Endothelial cell of hepatic sinusoid (primary cell): ENCODE data around the gene CLASP2.
"Not testable (repeated sequence)": the region's sequence is repeated elsewhere in the genome, so short reads cannot be mapped to it uniquely, and the experiment has no call there.

Source experiments
- in situ Hi-C: cut with HindIII; loops from 2 replicates; pipeline ENCODE4 v1.10.0; 2017; ENCODE audit warnings: low sequenced_read_pairs

CLASP2 gene

DNA sequence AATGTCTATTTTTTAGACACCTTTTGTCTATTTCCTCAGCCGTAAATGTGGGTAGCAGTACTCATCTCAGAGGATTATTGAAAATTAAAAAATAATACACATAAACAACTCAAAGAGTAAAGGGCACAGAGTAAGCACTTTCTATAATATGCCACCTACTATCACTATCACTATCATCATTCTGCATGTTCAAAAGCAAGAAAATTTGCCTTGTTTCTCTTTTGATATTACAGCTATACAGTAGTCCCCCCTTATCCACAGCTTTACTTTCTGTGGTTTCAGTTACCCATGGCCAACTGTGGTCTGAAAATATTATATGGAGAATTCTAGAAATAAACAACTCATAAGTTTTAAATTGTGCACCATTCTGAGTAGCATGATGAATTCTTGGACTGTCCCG lies 27.7 kb downstream of the CLASP2 start:
- in situ Hi-C loops: no loop called here

DNA sequence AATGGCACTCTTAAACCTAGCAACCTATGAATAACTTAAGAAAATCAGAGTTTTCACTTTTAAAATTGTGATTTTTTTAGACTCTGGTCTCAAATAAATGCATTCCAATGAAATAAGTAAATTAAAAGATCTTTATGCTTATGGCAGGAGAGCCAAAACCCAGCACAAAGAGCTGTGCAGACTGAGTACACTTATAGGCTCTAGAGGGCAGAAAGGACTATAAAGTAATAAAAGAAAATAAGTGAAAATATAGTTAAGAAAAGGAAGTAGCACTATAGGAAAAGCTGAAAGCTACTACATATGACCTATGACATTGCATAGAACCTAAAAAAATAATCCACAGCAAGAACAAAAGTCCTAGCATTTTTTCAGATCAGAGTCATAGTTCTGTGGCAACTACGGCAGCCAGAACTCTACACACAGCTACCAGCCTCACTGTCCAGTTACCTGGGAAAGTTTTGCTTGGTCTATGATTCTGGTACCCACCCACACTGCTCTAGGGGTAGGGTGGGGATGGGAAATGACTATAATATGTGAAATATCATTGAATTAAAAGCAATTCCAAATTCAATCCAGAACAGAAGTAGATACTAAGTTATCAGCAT lies 30.5 kb downstream of the CLASP2 start:
- in situ Hi-C loops: no loop called here

DNA sequence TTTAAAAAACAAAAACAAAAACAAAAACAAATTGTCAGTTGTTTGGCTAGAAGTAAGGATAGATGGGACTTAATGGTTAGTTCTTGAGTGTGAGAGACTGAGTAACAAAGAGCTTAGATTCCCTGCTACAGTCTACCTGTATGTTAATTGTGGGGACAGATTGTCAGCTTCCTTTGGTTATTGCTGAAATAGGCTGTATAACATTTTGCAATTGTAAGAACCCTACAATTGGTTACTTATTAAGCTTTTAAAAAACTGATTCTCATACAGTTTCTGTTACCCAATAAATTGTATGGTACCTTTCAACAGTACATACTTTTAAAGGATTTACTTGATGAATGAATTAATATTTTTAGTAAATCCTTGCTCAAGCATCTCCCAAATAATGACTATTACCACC lies 35.3 kb downstream of the CLASP2 start:
- in situ Hi-C loops: no loop called here

DNA sequence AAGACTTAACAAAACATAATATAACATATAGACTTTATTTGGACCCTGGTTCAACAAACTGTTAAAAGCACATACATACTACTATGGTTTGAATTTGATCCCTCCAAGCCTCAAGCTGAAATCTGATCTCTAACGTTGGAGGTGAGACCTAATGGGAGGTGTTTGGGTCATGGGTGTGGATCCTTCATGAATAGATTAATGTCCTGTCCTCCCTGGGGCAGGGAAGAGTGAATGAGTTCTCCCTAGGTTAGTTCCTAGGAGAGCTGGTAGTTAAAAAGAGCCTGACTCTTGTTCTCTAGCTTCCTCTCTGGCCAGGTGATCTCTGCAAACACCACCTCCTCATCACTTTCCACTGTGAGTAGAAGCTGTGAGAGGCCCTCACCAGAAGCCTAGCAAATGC lies 36.4 kb downstream of the CLASP2 start:
- in situ Hi-C loops: no loop called here

DNA sequence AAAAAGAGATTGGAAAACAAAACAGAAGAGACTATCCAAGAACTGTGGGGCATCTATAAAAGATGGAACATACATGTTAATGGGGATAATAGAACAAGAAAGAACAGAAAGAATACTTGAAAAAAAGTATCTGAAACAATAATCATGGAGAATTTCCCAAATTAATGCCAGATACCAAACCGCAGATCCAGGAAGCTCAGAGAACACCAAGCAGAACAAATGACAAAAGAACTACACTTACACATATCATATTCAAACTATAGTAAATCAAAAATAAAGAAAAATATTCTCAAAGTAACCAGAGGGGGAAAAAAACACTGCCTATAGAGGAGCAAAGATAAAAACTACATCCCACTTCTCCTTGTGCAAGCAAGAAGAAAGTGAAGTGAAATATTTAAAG lies 40.0 kb downstream of the CLASP2 start:
- in situ Hi-C loops: no loop called here

DNA sequence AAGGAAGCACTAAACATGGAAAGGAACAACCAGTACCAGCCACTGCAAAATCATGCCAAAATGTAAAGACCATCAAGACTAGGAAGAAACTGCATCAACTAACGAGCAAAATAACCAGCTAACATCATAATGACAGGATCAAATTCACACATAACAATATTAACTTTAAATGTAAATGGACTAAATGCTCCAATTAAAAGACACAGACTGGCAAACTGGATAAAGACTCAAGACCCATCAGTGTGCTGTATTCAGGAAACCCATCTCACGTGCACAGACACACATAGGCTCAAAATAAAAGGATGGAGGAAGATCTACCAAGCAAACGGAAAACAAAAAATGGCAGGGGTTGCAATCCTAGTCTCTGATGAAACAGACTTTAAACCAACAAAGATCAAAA lies 44.6 kb downstream of the CLASP2 start:
- in situ Hi-C loops: not testable (repeated sequence)

DNA sequence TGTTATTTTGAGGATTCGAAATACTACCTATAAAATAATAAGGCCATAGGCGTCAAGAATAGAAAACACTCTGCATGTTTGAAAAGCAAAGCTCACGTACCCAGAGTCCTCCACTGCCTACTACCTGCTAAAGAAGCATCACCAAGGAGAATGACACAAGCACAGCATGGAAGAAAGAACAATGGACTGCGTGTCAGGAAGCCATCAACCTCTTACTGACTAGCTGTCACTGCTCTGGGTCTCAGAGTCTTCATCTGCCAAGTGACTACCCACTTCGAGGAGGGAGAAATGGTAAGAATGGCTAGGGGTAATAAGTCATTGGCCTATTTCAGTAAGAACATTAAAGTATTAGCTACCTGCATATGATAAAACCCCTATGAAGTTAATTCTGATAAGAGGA lies 49.4 kb downstream of the CLASP2 start:
- in situ Hi-C loops: no loop called here

DNA sequence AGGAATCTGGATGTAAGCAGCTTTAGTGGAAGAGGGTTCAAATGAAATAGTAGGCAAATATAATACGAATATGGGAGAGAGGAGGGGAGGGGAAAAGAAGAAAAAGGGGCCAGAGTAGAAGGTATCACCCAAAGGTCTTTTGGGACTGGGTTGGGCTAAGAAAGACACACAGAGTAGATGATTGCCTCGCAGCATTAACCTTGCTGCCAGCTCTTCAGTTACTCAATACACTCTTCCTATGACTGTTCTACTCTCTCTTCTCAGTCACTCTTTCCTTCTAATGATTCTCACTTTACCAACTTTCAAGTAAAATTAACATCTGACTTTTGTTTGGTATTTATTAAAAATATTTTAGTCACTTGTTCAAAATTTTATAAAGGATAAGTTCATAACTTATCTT lies 52.8 kb downstream of the CLASP2 start:
- in situ Hi-C loops: no loop called here

DNA sequence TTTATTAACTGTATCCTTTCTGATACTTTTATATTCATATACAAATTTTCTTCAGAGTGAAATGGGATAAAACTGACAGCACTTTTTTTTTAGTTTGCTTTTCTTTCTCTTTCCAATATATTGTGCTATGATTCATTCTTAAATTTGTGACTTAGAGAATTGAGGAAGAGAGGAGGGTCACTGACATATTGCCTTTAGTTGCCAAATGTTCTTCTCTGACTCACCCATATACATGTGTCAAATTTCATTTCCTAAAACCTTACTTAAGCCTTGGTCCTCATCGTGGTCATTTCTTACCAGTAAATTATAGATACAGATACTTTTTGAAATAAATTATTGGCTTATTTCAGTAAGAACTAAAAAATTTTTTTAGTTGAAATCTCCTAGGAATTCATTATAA lies 53.9 kb downstream of the CLASP2 start:
- in situ Hi-C loops: no loop called here

DNA sequence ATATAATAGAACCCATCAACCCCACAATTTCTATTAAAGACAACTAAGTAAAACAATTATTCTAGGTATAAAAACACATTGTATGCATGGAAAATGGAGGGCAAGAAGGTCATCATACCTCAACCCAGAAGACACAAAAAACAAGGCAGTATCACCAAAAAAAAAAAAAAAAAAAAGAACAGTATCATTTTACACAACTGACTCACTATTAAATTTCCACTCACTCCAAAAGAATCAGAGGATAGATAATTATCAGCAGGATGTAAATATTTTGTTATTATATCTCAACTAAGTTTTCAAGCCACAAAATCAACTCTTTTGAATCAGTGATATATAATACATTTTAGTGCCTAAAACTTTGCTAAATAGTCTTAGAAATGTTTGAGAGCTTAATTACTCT lies 55.0 kb downstream of the CLASP2 start:
- in situ Hi-C loops: no loop called here

DNA sequence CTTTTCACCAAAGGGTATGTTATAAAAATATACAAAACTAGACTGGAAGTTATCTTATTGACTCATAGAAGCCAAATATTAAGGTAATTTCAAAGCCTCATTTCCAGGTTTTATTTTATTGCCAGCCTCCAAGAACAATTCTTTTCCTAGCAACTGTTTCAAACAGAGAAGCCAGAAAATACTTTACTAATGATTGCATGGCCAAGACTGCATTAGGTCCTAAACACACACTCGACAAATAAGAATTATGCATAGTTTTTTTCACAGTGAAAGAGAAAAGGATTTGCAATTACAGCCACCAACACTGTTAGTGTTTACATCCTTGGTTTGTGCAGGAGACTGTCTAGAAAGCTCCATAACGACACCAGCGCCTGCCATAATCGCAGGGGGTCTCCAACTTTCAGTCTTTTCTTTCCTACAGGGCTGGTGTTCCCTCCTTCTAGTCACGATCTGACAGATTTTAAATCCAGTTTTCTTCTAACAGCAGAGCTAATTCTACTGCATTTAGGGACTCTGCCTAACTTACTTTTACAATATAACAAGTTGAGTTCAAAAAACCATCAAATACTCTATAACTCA lies 58.1 kb downstream of the CLASP2 start:
- in situ Hi-C loops: no loop called here

DNA sequence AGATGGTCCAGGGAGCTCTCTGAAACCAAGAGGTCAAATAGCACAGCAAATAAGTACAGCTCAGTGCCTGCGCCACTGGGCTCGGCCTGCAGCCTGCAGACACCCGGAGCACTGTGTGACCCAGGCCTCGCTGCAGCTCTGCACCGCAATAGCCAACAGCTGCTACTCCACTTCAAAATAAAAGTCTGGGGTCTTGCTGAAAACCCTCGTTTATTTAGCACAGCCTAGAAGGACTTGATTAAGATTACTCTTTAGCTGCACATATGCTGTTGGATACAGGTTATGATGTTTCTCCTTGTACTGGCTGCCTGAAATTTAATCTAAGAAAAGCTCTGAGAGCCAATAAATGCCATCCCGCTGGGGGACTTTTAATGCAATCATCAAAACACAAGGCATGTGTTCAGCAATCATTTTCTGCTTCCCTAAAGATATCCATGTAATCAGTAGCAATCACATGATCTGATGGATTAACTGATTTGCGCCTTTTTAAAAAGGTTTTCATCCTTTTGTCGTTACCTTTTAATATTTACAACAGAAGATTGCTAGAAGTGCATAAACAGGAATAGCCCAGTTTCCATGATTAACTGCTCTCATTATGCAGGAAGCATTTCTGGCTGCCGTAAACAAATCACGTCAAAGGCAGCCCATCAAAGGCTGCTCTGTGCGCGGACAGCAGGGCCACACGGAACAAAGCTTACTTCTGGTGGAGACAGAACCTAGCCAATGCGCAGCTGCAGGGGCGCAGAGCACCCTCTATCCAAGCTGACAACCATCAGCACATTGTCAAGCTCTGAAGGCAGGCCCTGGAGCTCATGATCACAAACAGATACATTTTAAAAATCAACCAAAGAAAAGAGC lies 58.8 kb downstream of the CLASP2 start:
- in situ Hi-C loops: no loop called here

DNA sequence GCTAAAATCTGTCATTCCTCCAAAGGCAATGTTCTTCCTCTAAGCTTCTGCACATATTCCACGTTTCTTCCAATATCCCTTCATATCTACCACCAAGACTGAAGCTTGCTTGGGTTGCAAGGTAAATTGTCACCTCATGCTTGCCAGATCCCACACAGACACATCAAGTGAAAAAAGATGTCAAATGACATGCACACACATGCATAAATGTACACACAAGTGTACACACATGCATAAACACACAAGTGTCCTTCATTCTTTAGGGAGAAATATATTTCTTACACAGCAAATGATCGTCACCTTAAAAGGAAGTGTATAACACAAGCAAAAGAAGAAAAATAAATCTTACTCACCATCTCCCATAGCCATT lies 59.4 kb downstream of the CLASP2 start:
- in situ Hi-C loops: no loop called here

DNA sequence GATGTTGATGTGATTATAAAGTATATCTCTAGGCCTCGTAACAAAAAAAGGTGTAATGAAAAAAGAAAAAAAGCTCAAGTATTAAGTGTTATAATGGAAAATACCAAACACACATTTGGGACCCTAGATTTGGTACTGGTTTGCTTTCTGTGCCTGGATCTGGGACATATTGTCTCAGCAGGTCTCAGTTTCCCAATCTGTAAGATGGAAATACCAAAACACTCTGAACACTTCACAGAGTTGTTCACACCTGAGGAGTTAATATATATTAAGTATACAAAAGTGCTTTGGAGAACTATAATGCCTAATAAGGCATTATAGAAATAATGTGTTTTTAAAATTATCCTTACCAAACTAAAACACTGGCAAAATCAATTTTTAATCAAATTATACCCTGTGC lies 60.0 kb downstream of the CLASP2 start:
- in situ Hi-C loops: no loop called here

DNA sequence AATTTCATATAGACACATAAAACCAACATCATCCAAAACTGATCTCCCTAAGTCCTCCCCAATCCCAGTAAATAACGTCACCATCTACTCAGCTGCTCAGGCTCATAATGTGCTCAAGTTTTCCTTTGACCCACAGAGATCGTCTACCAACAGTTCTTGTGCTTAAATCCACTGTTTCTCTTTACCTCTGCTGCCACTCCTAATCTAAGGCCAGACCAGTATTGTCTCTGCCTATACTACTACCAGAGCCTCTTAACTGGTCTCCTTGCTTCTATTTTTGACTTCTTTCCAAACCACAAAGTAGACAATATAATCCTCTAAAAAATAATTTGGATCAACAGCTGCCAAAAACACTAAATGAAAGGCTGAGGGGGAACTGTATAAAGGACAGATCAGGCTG lies 65.3 kb downstream of the CLASP2 start:
- in situ Hi-C loops: no loop called here

DNA sequence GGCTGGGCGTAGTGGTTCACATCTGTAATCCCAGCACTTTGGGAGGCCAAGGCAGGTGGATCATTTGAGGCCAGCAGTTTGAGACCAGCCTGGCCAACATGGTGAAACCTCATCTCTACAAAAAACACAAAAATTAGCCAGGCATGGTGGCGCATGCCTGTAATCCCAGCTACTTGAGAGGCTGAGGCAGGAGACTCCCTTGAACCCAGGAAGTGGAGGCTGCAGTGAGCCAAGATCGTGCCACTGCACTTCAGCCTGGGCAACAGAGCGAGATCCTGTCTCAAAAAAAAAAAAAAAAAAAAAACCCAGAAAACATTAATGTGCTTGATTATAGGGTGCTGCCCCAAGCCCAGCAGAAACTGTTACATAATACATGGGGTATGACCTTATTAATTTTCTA lies 67.0 kb downstream of the CLASP2 start:
- in situ Hi-C loops: not testable (repeated sequence)

DNA sequence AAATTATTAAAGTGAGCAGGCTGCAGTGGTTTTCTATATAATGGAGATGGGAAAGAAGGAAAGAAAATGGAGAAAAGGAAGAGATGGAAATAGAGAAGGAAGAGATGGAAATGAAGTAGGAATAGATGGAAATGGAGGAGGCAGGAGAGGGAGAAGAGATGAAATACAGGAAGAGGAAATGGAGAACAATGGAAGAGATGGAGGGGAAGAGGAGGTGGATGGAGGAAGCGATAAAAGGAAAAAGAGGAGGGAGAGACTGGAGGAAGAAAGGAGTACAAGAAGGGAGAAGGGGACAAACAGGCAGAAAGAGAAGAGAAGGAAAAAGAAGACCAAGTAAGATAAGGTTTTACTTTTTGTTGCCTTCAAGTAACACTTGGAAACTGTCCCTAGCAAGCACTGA lies 67.6 kb downstream of the CLASP2 start:
- in situ Hi-C loops: no loop called here

DNA sequence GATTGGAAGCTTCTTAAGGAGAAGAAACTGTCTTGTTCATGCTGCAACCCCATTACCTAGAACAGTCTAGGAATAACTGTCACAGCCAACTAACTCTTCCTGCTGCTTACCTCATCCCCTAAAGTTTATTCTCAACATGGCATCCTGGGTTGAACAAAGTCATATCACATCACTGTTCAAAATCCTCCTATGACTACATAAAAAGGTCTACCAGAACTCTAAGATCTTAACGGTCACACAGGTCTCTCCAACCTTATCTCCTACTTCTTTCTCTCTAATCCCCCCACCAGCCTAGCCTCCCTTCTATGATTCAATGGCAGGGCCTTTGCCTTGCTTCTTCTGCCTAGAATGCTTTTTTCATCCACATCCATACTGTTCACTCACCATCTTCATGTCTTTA lies 69.3 kb downstream of the CLASP2 start:
- in situ Hi-C loops: no loop called here

DNA sequence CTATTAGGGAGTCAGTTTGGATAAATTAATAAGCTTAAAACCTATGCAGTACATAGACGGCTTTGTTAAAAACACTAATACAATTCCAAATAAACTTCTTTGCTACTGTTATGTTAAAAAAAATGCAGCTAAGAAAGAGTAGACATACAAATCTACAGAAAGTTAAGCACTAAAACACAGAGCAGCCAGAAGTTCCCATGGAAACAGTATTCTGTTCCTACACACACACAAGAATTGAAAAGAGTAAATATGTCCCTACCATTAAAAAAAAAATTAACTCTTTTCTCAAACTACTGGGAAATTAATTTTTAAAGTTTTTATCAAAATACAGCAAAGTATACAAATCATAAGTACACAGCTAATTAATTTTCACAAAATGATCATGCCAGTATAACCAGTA lies 71.6 kb downstream of the CLASP2 start:
- in situ Hi-C loops: no loop called here

DNA sequence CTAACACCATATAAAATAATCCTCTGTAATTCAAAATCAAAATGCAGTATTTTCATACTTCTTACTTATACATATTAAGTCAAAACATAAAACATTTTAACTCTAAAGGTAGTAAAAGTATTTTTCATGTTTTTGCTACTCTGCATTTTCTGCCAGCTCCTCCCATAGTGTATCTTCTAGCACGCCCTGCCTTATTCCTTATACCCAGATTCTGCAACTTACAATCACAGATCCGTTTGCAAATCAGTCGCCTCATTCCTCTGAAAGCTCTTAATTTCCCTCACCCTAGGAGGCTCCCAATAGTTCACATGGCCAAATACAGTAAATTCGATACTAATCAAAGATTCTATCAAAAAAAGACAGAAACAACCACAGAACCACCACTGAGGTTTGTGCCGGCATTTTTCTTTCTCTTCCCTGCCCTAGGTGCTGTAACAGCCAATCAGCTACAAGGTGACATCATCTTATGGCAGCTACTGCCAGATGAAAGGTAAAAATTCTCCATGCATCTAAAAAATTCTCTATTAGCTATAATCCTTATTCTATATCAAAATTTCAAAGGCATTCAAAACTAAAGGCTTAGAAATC lies 72.9 kb downstream of the CLASP2 start:
- in situ Hi-C loops: no loop called here

DNA sequence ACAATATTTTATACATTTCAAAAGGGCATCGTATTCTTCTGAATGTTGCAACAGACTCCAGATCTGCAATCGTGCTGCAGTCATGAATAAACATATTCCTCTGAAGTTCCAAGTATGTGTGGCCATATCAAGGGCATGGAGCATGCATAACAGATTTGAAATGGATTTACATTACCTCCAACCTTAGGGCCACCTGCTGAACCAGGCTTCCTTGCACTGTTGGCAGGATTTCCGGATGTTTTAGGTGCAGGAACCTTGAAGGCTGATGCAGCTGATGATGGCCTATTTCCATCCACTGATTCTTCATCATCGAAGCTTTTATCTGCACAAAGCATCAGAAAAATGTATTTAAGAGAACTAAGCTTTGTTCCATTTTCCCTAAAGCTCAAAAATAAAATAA lies 73.5 kb downstream of the CLASP2 start:
- in situ Hi-C loops: loop anchor here (5.0 kb wide), 1 partner anchor 57 kb away; no protein-coding TSS in a partner anchor

DNA sequence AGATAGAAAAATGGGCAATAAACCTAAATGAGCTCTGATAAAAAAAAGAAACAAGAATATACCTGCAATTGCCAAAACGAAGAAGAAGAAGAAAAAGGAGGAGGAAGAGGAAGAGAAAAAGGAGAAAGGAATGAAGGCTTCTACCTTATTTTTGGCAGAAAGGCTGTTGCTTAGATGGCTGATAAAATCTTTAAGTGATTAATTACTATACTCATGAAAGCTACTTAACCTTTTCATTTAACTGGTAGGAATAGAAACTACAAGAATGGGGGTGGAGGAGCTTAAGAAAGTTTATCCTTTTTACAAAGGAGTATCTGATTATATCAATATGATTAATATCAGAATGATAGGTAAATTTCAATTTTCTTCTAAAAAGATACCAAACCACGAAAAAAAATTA lies 75.2 kb downstream of the CLASP2 start:
- in situ Hi-C loops: loop anchor here (5.0 kb wide), 1 partner anchor 56 kb away; no protein-coding TSS in a partner anchor
